Body of pancreas (tissue), 4 donors: ENCODE data around the gene HELZ2. TPM values are rescaled to one million over a fixed set of nuclear protein-coding genes. Genes with fewer than 3 reads are reported as not detected.
"Not testable (repeated sequence)": the region's sequence is repeated elsewhere in the genome, so short reads cannot be mapped to it uniquely, and the experiment has no call there.

Experiments used
- ATAC-seq: fragments of 150-250 bp; one replicate; pipeline ENCODE4 v1.9.1; 2016
- DNase-seq, 4 donors: peaks; one replicate each; pipeline ENCODE4 v3.0.0-alpha.2; 2019
- H3K27ac ChIP-seq, 4 donors: fragments of 200-600 bp; sonication (generic); 1 replicate in 3 of 4; 2 replicates in 1 of 4; pipeline versions ENCODE4 v1.5.1 to v1.6.1; 2016 to 2019; ENCODE audit warnings: mild to moderate bottlenecking in 1 of 4, mixed read lengths in 1 of 4, moderate library complexity in 1 of 4
- H3K27me3 ChIP-seq, 2 donors: fragments of 200-600 bp; sonication (generic); one replicate each; pipeline ENCODE4 v1.6.0; 2016; ENCODE audit warnings: mild to moderate bottlenecking in 1 of 2
- H3K36me3 ChIP-seq, 2 donors: fragments of 200-600 bp; sonication (generic); replicated peaks in 1 of 2; 2 replicates each; pipeline ENCODE4 v1.5.1; 2016; ENCODE audit warnings: low read depth in 2 of 2; ENCODE audit not compliant: insufficient read depth in 1 of 2
- H3K4me1 ChIP-seq: fragments of 200-600 bp; sonication (generic); one replicate; pipeline ENCODE4 v1.6.0; 2016
- H3K4me3 ChIP-seq, 2 donors: fragments of 200-600 bp; sonication (generic); 1 replicate in 1 of 2; 2 replicates in 1 of 2; pipeline ENCODE4 v1.5.1; 2016 to 2019
- H3K9me3 ChIP-seq, 3 donors: fragments of 200-600 bp; sonication (generic); 1 replicate in 2 of 3; 2 replicates in 1 of 3; pipeline ENCODE4 v1.5.1; 2016
- CTCF ChIP-seq, 7 experiments: fragments of 450-650 bp in 4 of 7; fragments of 200-600 bp in 3 of 7; sonication (generic) in 3 of 7; IDR thresholded peaks; one replicate each; pipeline ENCODE4 v1.5.1; 2016 to 2019; ENCODE audit warnings: antibody characterized with exemption in 7 of 7
- POLR2A ChIP-seq, 3 donors: fragments of 450-650 bp; IDR thresholded peaks; one replicate each; pipeline ENCODE4 v1.6.1; 2016; ENCODE audit warnings: antibody characterized with exemption in 3 of 3, mild to moderate bottlenecking in 2 of 3
- WGBS, 2 donors: methylation state at CpG; one replicate each; pipeline ENCODE4 v1.1.5; 2017; 5-methylcytosine and 5-hydroxymethylcytosine counted together
- intact Hi-C: fragments of 100-400 bp; cut with DNase I; formaldehyde crosslinking; loops from one replicate; pipeline ENCODE4 v1.15.1; 2023
- total RNA-seq, 2 donors: library from RNA; depleted of rRNA; stranded (reverse); fragments of >200 nt; gene quantifications; one replicate each; pipeline ENCODE4 v1.1.0, GENCODE V29; 2016

The HELZ2 gene
- total RNA-seq, 2 donors from 2014 or later, result 20.8 to 33.3 TPM

- 93 to 95% methylated on average over 12 to 32 of the region's 41 CpGs for WGBS, 2 donors
- TF ChIP-seq POLR2A (IDR thresholded peaks at IDR 0.05) (no peak), CTCF (IDR thresholded peaks at IDR 0.05) (no peak)
- peaks cover 0 to 5% of the 10 kb centered on the region in 2 donors for H3K36me3 ChIP-seq
- intact Hi-C loops, result no loop called here
- ATAC-seq (no peak), DNase-seq (no peak)
- no peak overlapping the region for H3K4me3 ChIP-seq
- no peak overlapping the region for H3K27ac ChIP-seq
- no peaks in the 10 kb centered on the region for H3K9me3 ChIP-seq
- no peaks in the 10 kb centered on the region for H3K27me3 ChIP-seq
- H3K4me1 ChIP-seq, result no peaks in the 10 kb centered on the region
These were observed 43.2 kb upstream of the HELZ2 start for GRCh38 chr20:63617092-63617875.

GRCh38 chr20:63613863-63614594, 40.0 kb upstream of the HELZ2 start:
- H3K4me3 ChIP-seq, H3K27ac ChIP-seq, ATAC-seq, intact Hi-C loops, H3K4me1 ChIP-seq, H3K36me3 ChIP-seq, H3K27me3 ChIP-seq, H3K9me3 ChIP-seq: not testable (repeated sequence)
- DNase-seq, result peak in 2 of 4 donors; percentile 31 to 49
- TF ChIP-seq CTCF (IDR thresholded peaks at IDR 0.05), result peak in 2 of 7 experiments; percentile 35 to 45
- 77 to 81% methylated on average over 16 of the region's 18 CpGs for WGBS, 2 donors

GRCh38 chr20:63612276-63612931, 38.4 kb upstream of the HELZ2 start:
- WGBS, 2 donors, result 75 to 78% methylated on average over 18 to 20 of the region's 20 CpGs
- H3K27me3 ChIP-seq, result no peaks in the 10 kb centered on the region
- TF ChIP-seq POLR2A (IDR thresholded peaks at IDR 0.05), result no peak
- TF ChIP-seq CTCF (IDR thresholded peaks at IDR 0.05), result no peak
- H3K9me3 ChIP-seq, result no peaks in the 10 kb centered on the region
- no peaks in the 10 kb centered on the region for H3K4me1 ChIP-seq
- DNase-seq, result no peak
- no peak overlapping the region for H3K27ac ChIP-seq
- peaks cover 0 to 2% of the 10 kb centered on the region in 2 donors for H3K36me3 ChIP-seq
- no peak for ATAC-seq
- intact Hi-C loops, result no loop called here
- no peak overlapping the region for H3K4me3 ChIP-seq

- Histone ChIP-seq H3K4me3 (no peak overlapping the region), H3K9me3 (no peaks in the 10 kb centered on the region), H3K4me1 (no peaks in the 10 kb centered on the region), H3K36me3 (peaks cover 0 to 2% of the 10 kb centered on the region in 2 donors), H3K27me3 (no peaks in the 10 kb centered on the region), H3K27ac (no peak overlapping the region)
- intact Hi-C loops, result no loop called here
- no peak for DNase-seq
- WGBS, 2 donors, result 91 to 93% methylated on average over 9 to 10 of the region's 10 CpGs
- TF ChIP-seq CTCF (IDR thresholded peaks at IDR 0.05) (no peak), POLR2A (IDR thresholded peaks at IDR 0.05) (no peak)
- no peak for ATAC-seq
These were observed 37.6 kb upstream of the HELZ2 start for GRCh38 chr20:63611646-63612045.
